Mucosa of descending colon (tissue), 3 donors: ENCODE results near the gene CELF3. TPM values are rescaled to one million over a fixed set of nuclear protein-coding genes. Genes with fewer than 3 reads are reported as not detected.
A peak's percentile ranks its signal among the peaks of the same experiment; 100 is the strongest.

ENCODE experiments used
- ATAC-seq: fragments of 200-7000 bp; cut with Tn5 transposase; one replicate; pipeline ENCODE4 v1.9.1; 2020; ENCODE audit warnings: mild to moderate bottlenecking, moderate library complexity
- DNase-seq, 3 donors: peaks; one replicate each; pipeline ENCODE4 v3.0.0-alpha.2; 2020
- H3K36me3 ChIP-seq: fragments of 200-600 bp; one replicate; pipeline ENCODE4 v1.8.0; 2021; ENCODE audit warnings: low read depth, mild to moderate bottlenecking
- H3K4me1 ChIP-seq: fragments of 200-600 bp; one replicate; pipeline ENCODE4 v1.8.0; 2021; ENCODE audit warnings: low read depth, mild to moderate bottlenecking
- H3K4me3 ChIP-seq: fragments of 200-600 bp; one replicate; pipeline ENCODE4 v1.8.0; 2021; ENCODE audit warnings: mild to moderate bottlenecking
- H3K9me3 ChIP-seq: fragments of 200-600 bp; one replicate; pipeline ENCODE4 v1.8.0; 2021; ENCODE audit warnings: mild to moderate bottlenecking
- CTCF ChIP-seq: fragments of 200-600 bp; IDR thresholded peaks from one replicate; pipeline ENCODE4 v1.8.0; 2022; ENCODE audit warnings: antibody characterized with exemption, mild to moderate bottlenecking
- intact Hi-C, 2 donors: fragments of 100-400 bp; cut with DNase I in 1 of 2; cut with micrococcal nuclease in 1 of 2; formaldehyde crosslinking; loops; one replicate each; pipeline versions ENCODE4 v1.11.0 to v1.11.1; 2022; cut with DNase I, micrococcal nuclease
- long read RNA-seq, 2 donors: library from polyadenylated mRNA; unstranded; transcript quantifications; one replicate each; pipeline ENCODE4 v2.0.0, GENCODE V29; 2019 to 2021
- total RNA-seq, 3 donors: library from RNA; stranded (reverse); fragmentation: NEBNext Ultra II Directional in 2 of 3; extraction: Animal tissue kit (Norgen Biotek cat#: 25700) in 2 of 3; gene quantifications; one replicate each; pipeline versions ENCODE4 v1.2.1 to v1.2.4, GENCODE V29; 2021 to 2023
- donor health status: DM: no; HTN: no; CAD: no; lungs with moderate emphysema.
- donor health status: DM: no; HTN: no; CAD: no.
- donor health status: DM: no; HTN: yes; CAD: no.

The CELF3 gene
- total RNA-seq, result 1 to 10 TPM; 2.3 to 4.3 (median 2.8) TPM
- long read RNA-seq, donor 1, partial matches to known transcripts, result 1 of 1 reads
- long read RNA-seq, donor 1, other reads (novel, unspliced or antisense), result 0 of 1 reads
- long read RNA-seq, donor 2, result 0 reads

- DNase-seq, result no peak
Observed at GRCh38 chr1:151716771-151717631, at the start of gene CELF3. CELF3 (minus strand) TSS chr1:151716803; CDS start chr1:151716020, 783 bp downstream.

GRCh38 chr1:151763990-151764389 lies 47.4 kb upstream of the CELF3 start:
- H3K36me3 ChIP-seq, result no peaks in the 10 kb centered on the region
- H3K9me3 ChIP-seq, result no peaks in the 10 kb centered on the region
- peaks cover 6% of the 10 kb centered on the region for H3K4me1 ChIP-seq
- DNase-seq, result no peak
- TF ChIP-seq CTCF, result no peak
- intact Hi-C loops, result no loop called here
- H3K4me3 ChIP-seq, result peak overlapping the region; percentile 65
- no peak for ATAC-seq

More at GRCh38 chr1:151716771-151717631, at the start of gene CELF3:
- no peaks in the 10 kb centered on the region for H3K36me3 ChIP-seq
- H3K4me1 ChIP-seq, result peaks cover 35% of the 10 kb centered on the region
- no peak for ATAC-seq
- TF ChIP-seq CTCF, result no peak
- intact Hi-C loops, result no loop called here
- no peak within 1 kb of the TSS for H3K4me3 ChIP-seq
- no peaks in the 10 kb centered on the region for H3K9me3 ChIP-seq

GRCh38 chr1:151762941-151763921 lies 46.6 kb upstream of the CELF3 start, which contains the start of gene MRPL9:
MRPL9 (minus strand) TSS chr1:151763496; CDS start chr1:151763479, 17 bp downstream.
- DNase-seq (peak; percentile 88 to 90 (median 89)), ATAC-seq (peak; percentile 99)
- TF ChIP-seq CTCF, result no peak
- H3K4me3 ChIP-seq, result peak within 1 kb of the TSS; percentile 65
- intact Hi-C loops, result no loop called here
- no peaks in the 10 kb centered on the region for H3K36me3 ChIP-seq
- no peaks in the 10 kb centered on the region for H3K9me3 ChIP-seq
- peaks cover 6% of the 10 kb centered on the region for H3K4me1 ChIP-seq

- Histone ChIP-seq H3K4me1 (peaks cover 6% of the 10 kb centered on the region), H3K9me3 (no peaks in the 10 kb centered on the region), H3K36me3 (no peaks in the 10 kb centered on the region), H3K4me3 (no peak overlapping the region)
- no peak for DNase-seq
- no peak for ATAC-seq
- intact Hi-C loops, result no loop called here
- no peak for TF ChIP-seq CTCF
Observed at GRCh38 chr1:151760597-151761385, 44.2 kb upstream of the CELF3 start.

- no peaks in the 10 kb centered on the region for H3K36me3 ChIP-seq
Observed at GRCh38 chr1:151759241-151759640, 42.6 kb upstream of the CELF3 start.

More at GRCh38 chr1:151759241-151759640, 42.6 kb upstream of the CELF3 start:
- DNase-seq (no peak), ATAC-seq (no peak)
- Histone ChIP-seq H3K4me3 (no peak overlapping the region), H3K9me3 (no peaks in the 10 kb centered on the region), H3K4me1 (peaks cover 6% of the 10 kb centered on the region)
- intact Hi-C loops, result no loop called here
- no peak for TF ChIP-seq CTCF
